RWPE2 (cell line): ENCODE measurements around the gene SMAP2.

Experiments
- ATAC-seq: fragments of 200-7000 bp; cut with Tn5 transposase; 3 replicates; pipeline ENCODE4 v1.9.1; 2021; ENCODE audit warnings: low read depth
- DNase-seq: peaks from one replicate; pipeline ENCODE4 v3.0.0-alpha.2; 2020; ENCODE audit warnings: low spot score
- H3K27ac ChIP-seq: fragments of 450-650 bp; 2 replicates; pipeline ENCODE4 v1.5.1; 2017; ENCODE audit warnings: mild to moderate bottlenecking; ENCODE audit not compliant: poor library complexity, severe bottlenecking
- H3K27me3 ChIP-seq: fragments of 250-450 bp; sonication (Bioruptor Pico); 2 replicates; pipeline ENCODE4 v1.5.1; 2021; ENCODE audit warnings: mild to moderate bottlenecking, moderate library complexity; ENCODE audit not compliant: insufficient read depth, poor library complexity, severe bottlenecking
- H3K36me3 ChIP-seq: fragments of 250-450 bp; sonication (Bioruptor Pico); 2 replicates; pipeline ENCODE4 v1.5.1; 2020; ENCODE audit warnings: low read depth, mild to moderate bottlenecking, moderate library complexity
- H3K4me1 ChIP-seq: fragments of 250-450 bp; sonication (Bioruptor Pico); 2 replicates; pipeline ENCODE4 v1.5.1; 2021; ENCODE audit warnings: mild to moderate bottlenecking, moderate library complexity; ENCODE audit not compliant: insufficient read depth, poor library complexity, severe bottlenecking
- H3K4me3 ChIP-seq: fragments of 250-450 bp; sonication (Bioruptor Pico); 2 replicates; pipeline ENCODE4 v1.5.1; 2021; ENCODE audit warnings: mild to moderate bottlenecking, moderate library complexity; ENCODE audit not compliant: severe bottlenecking
- H3K9me3 ChIP-seq: fragments of 250-450 bp; sonication (Bioruptor Pico); 2 replicates; pipeline ENCODE4 v1.5.1; 2021; ENCODE audit warnings: mild to moderate bottlenecking, moderate library complexity; ENCODE audit not compliant: severe bottlenecking
- CTCF ChIP-seq: fragments of 450-650 bp; IDR thresholded peaks from one replicate; pipeline ENCODE4 v1.5.1; 2017; ENCODE audit warnings: mild to moderate bottlenecking, moderate library complexity; ENCODE audit not compliant: poor library complexity, severe bottlenecking

Gene SMAP2

GRCh38 chr1:40394491-40395172 lies 21.1 kb downstream of the SMAP2 start:
- no peak for DNase-seq
- Histone ChIP-seq H3K9me3 (no peaks in the 10 kb centered on the region), H3K4me1 (peaks cover 19% of the 10 kb centered on the region), H3K36me3 (no peaks in the 10 kb centered on the region), H3K27ac (no peak overlapping the region), H3K27me3 (no peaks in the 10 kb centered on the region), H3K4me3 (no peak overlapping the region)
- TF ChIP-seq CTCF, result no peak
- no peak for ATAC-seq

GRCh38 chr1:40395190-40396175 lies 22.0 kb downstream of the SMAP2 start:
- Histone ChIP-seq H3K36me3 (no peaks in the 10 kb centered on the region), H3K4me3 (no peak overlapping the region), H3K9me3 (no peaks in the 10 kb centered on the region), H3K27ac (no peak overlapping the region), H3K4me1 (peaks cover 19% of the 10 kb centered on the region), H3K27me3 (no peaks in the 10 kb centered on the region)
- no peak for DNase-seq
- no peak for ATAC-seq
- no peak for TF ChIP-seq CTCF

- no peak for DNase-seq
- H3K36me3 ChIP-seq, result no peaks in the 10 kb centered on the region
- H3K27me3 ChIP-seq, result no peaks in the 10 kb centered on the region
- no peak overlapping the region for H3K27ac ChIP-seq
- H3K4me1 ChIP-seq, result peaks cover 12% of the 10 kb centered on the region
- ATAC-seq, result no peak
- no peak overlapping the region for H3K4me3 ChIP-seq
- no peaks in the 10 kb centered on the region for H3K9me3 ChIP-seq
- no peak for TF ChIP-seq CTCF
Measured at GRCh38 chr1:40396420-40396819, 22.9 kb downstream of the SMAP2 start.

- Histone ChIP-seq H3K27me3 (no peaks in the 10 kb centered on the region), H3K4me3 (no peak overlapping the region), H3K9me3 (no peaks in the 10 kb centered on the region), H3K27ac (no peak overlapping the region), H3K36me3 (no peaks in the 10 kb centered on the region), H3K4me1 (peaks cover 4% of the 10 kb centered on the region)
- DNase-seq (no peak), ATAC-seq (no peak)
- no peak for TF ChIP-seq CTCF
Measured at GRCh38 chr1:40397258-40397657, 23.7 kb downstream of the SMAP2 start.
